HepG2 (cell line): ENCODE data around the gene CKLF. TPM values are rescaled to one million over a fixed set of nuclear protein-coding genes. Genes with fewer than 3 reads are reported as not detected.

Experiments
- ASH2L ChIP-seq: fragments of 300-600, 200-600 bp; sonication (generic); IDR thresholded peaks from 2 replicates; pipeline ENCODE4 v1.7.0; 2017; ENCODE audit warnings: low read depth, mild to moderate bottlenecking, moderate library complexity, mixed read lengths, low read length; ENCODE audit not compliant: insufficient read length
- CEBPB ChIP-seq: IDR thresholded peaks from 2 replicates; pipeline ENCODE4 v1.6.1; 2011; ENCODE audit warnings: low read depth, low read length, improper control_type of control experiment, borderline replicate concordance
- FOXP1 ChIP-seq, 2 experiments: fragments of 450-650 bp in 1 of 2; IDR thresholded peaks; 2 replicates each; pipeline ENCODE4 v1.6.1; 2017 to 2018; ENCODE audit warnings: antibody characterized with exemption in 1 of 2
- HOXA3 ChIP-seq: sonication (generic); formaldehyde crosslinking; IDR thresholded peaks from 2 replicates; pipeline ENCODE4 v1.5.0; 2020; ENCODE audit warnings: missing genetic modification reagents
- KLF6 ChIP-seq: IDR thresholded peaks from 2 replicates; pipeline ENCODE4 v1.8.0; 2016; ENCODE audit warnings: missing biosample characterization, missing genetic modification reagents
- MTA3 ChIP-seq: sonication (generic); formaldehyde crosslinking; IDR thresholded peaks from 2 replicates; pipeline ENCODE4 v1.4.0; 2020; ENCODE audit warnings: missing genetic modification reagents
- NR2F6 ChIP-seq, 2 experiments: IDR thresholded peaks; 2 replicates each; pipeline ENCODE4 v1.6.1; 2016; ENCODE audit warnings: antibody characterized with exemption in 1 of 2, mild to moderate bottlenecking in 1 of 2
- TAF15 ChIP-seq: fragments of 200-400 bp; formaldehyde crosslinking; IDR thresholded peaks from one replicate; pipeline ENCODE4 v1.6.1; 2018; ENCODE audit warnings: mild to moderate bottlenecking, low read depth, low read length; ENCODE audit not compliant: poor library complexity, severe bottlenecking
- ZBTB8A ChIP-seq: sonication (generic); formaldehyde crosslinking; IDR thresholded peaks from 2 replicates; pipeline ENCODE4 v1.4.0; 2020; ENCODE audit warnings: mild to moderate bottlenecking, low read depth, missing genetic modification reagents, borderline replicate concordance
- ZFP36 ChIP-seq: fragments of 150-350 bp; IDR thresholded peaks from 2 replicates; pipeline ENCODE4 v1.6.1; 2018; ENCODE audit warnings: borderline replicate concordance, low read length, low read depth; ENCODE audit not compliant: partially characterized antibody
- ZNF292 ChIP-seq: sonication (generic); formaldehyde crosslinking; IDR thresholded peaks from 2 replicates; pipeline ENCODE4 v1.8.1; 2022; ENCODE audit warnings: mild to moderate bottlenecking, low read depth, missing genetic modification reagents, borderline replicate concordance
- ZNF34 ChIP-seq: sonication (generic); formaldehyde crosslinking; IDR thresholded peaks from 2 replicates; pipeline ENCODE4 v1.4.0; 2020; ENCODE audit warnings: mild to moderate bottlenecking, missing genetic modification reagents, borderline replicate concordance
- ZNF567 ChIP-seq: sonication (generic); formaldehyde crosslinking; IDR thresholded peaks from 2 replicates; pipeline ENCODE4 v1.8.1; 2023; ENCODE audit warnings: mild to moderate bottlenecking, missing genetic modification reagents, borderline replicate concordance
- ZNF569 ChIP-seq: sonication (generic); formaldehyde crosslinking; IDR thresholded peaks from 2 replicates; pipeline ENCODE4 v1.5.0; 2020; ENCODE audit warnings: mild to moderate bottlenecking, missing genetic modification reagents, moderate library complexity, borderline replicate concordance
- ZSCAN25 ChIP-seq: sonication (generic); formaldehyde crosslinking; IDR thresholded peaks from 2 replicates; pipeline ENCODE4 v1.8.0; 2022; ENCODE audit warnings: mild to moderate bottlenecking, missing genetic modification reagents
- polyA plus RNA-seq, 8 experiments: library from polyadenylated mRNA; depleted of rRNA in 3 of 8; stranded (reverse) in 7 of 8; unstranded in 1 of 8; fragments of >200 nt; fragmentation: Illumina TruSeq in 4 of 8; extraction: Trizol in 4 of 8; gene quantifications; 2 replicates each; pipeline versions ENCODE4 v1.2.1 to v1.2.3, GENCODE V29; 2011 to 2016; ENCODE audit warnings: low read depth in 4 of 8, missing spikeins in 1 of 8, mixed read lengths in 1 of 8; ENCODE audit not compliant: insufficient read depth in 1 of 8
- total RNA-seq, 5 experiments: library from RNA; depleted of rRNA; stranded (reverse); fragments of >200 nt; fragmentation: Illumina TruSeq; extraction: Trizol; gene quantifications; 2 replicates each; pipeline ENCODE4 v1.2.3, GENCODE V29; 2016; ENCODE audit warnings: low read depth in 1 of 5
- TF ChIP-seq, protein P1 (sequence below): sonication (generic); formaldehyde crosslinking; IDR thresholded peaks from 2 replicates; pipeline ENCODE4 v1.4.0; 2020; ENCODE audit warnings: missing genetic modification reagents
- TF ChIP-seq, protein P2 (sequence below): sonication (generic); formaldehyde crosslinking; IDR thresholded peaks from 2 replicates; pipeline ENCODE4 v1.8.1; 2023; ENCODE audit warnings: missing genetic modification reagents, inconsistent platforms, borderline replicate concordance
- TF ChIP-seq, protein P3 (sequence below): sonication (generic); formaldehyde crosslinking; IDR thresholded peaks from 2 replicates; pipeline ENCODE4 v1.4.0; 2020; ENCODE audit warnings: missing genetic modification reagents
- TF ChIP-seq, protein P4 (sequence below): sonication (generic); formaldehyde crosslinking; IDR thresholded peaks from 2 replicates; pipeline ENCODE4 v1.4.0; 2020; ENCODE audit warnings: missing genetic modification reagents, mild to moderate bottlenecking, borderline replicate concordance

CKLF gene
- total and polyA plus RNA-seq, 2 of the 13 experiments (the other 11 are each of a cell fraction or from before 2014, with no cell fraction given) = 120 to 167 TPM

DNA sequence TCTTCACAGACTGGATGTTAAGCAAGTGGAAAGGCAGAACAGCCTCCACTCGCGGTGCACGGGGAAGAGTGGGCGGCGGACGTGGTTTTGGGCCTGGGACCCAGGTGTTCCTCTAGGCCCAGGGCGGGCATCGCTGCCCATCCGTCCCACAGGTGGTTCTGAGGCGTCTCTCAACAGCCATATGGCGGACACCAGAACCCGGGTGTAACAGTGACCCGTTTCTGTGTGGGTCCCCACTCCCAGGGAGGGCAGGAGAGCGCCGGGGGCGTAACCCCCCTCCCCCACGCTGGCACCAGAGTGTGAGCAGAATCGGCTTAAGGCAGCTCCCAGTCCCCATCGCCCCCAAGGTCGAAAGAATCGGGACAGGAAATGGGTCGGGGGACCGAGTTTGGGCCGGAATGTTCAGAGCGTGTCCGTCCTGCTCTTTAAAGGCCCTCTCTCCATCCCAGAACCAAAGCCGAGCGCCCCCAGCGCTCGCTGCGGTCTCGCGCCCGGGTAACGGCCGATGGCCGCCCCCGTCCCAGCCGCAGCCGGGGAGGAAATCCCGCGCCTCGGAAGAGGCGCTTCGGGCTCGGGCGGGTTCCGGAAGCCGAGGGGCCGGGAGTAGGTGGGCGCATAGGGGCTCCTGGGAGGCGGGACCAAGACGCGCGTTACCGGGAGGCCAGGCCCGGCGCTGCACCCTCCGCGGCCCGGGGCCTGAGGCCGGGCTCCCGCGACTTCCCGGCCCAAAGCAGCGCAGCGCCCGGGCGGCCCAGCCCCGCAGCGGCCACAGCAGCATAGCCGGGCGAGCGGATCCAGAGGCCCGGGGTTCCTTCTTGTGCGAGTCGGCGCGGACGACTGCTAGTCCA lies 2.9 kb upstream of the CKLF start, which contains the start of gene TK2 (continued):
- TF ChIP-seq, protein P1, sequence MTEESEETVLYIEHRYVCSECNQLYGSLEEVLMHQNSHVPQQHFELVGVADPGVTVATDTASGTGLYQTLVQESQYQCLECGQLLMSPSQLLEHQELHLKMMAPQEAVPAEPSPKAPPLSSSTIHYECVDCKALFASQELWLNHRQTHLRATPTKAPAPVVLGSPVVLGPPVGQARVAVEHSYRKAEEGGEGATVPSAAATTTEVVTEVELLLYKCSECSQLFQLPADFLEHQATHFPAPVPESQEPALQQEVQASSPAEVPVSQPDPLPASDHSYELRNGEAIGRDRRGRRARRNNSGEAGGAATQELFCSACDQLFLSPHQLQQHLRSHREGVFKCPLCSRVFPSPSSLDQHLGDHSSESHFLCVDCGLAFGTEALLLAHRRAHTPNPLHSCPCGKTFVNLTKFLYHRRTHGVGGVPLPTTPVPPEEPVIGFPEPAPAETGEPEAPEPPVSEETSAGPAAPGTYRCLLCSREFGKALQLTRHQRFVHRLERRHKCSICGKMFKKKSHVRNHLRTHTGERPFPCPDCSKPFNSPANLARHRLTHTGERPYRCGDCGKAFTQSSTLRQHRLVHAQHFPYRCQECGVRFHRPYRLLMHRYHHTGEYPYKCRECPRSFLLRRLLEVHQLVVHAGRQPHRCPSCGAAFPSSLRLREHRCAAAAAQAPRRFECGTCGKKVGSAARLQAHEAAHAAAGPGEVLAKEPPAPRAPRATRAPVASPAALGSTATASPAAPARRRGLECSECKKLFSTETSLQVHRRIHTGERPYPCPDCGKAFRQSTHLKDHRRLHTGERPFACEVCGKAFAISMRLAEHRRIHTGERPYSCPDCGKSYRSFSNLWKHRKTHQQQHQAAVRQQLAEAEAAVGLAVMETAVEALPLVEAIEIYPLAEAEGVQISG (CRISPR knock-in tag) = peak; percentile 82
- TF ChIP-seq ZFP36 (no peak), KLF6 (CRISPR knock-in tag) (peak; percentile 56; the same call in 1 of the 2 replicates), MTA3 (no peak), TAF15 (peak; percentile 92), ZNF569 (CRISPR knock-in tag) (0 out of 2 replicates have a peak, but pooled peaks have one; percentile 66), ASH2L (peak; percentile 79), ZSCAN25 (CRISPR knock-in tag) (no peak), NR2F6 (IDR thresholded peaks at IDR 0.05) (no peak), NR2F6 (CRISPR knock-in tag; IDR thresholded peaks at IDR 0.05) (no peak), HOXA3 (peak; percentile 72; the same call in 1 of the 2 replicates), ZNF34 (CRISPR knock-in tag) (no peak), ZNF292 (CRISPR knock-in tag) (peak; percentile 63; the same call in 1 of the 2 replicates), ZBTB8A (CRISPR knock-in tag) (0 out of 2 replicates have a peak, but pooled peaks have one; percentile 76), FOXP1 (IDR thresholded peaks at IDR 0.05) (no peak), FOXP1 (CRISPR knock-in tag; IDR thresholded peaks at IDR 0.05) (no peak), CEBPB (no peak), ZNF567 (CRISPR knock-in tag) (no peak; the same call in 1 of the 2 replicates)
- TF ChIP-seq, protein P2, sequence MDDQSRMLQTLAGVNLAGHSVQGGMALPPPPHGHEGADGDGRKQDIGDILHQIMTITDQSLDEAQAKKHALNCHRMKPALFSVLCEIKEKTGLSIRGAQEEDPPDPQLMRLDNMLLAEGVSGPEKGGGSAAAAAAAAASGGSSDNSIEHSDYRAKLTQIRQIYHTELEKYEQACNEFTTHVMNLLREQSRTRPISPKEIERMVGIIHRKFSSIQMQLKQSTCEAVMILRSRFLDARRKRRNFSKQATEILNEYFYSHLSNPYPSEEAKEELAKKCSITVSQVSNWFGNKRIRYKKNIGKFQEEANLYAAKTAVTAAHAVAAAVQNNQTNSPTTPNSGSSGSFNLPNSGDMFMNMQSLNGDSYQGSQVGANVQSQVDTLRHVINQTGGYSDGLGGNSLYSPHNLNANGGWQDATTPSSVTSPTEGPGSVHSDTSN = no peak
- TF ChIP-seq, protein P3, sequence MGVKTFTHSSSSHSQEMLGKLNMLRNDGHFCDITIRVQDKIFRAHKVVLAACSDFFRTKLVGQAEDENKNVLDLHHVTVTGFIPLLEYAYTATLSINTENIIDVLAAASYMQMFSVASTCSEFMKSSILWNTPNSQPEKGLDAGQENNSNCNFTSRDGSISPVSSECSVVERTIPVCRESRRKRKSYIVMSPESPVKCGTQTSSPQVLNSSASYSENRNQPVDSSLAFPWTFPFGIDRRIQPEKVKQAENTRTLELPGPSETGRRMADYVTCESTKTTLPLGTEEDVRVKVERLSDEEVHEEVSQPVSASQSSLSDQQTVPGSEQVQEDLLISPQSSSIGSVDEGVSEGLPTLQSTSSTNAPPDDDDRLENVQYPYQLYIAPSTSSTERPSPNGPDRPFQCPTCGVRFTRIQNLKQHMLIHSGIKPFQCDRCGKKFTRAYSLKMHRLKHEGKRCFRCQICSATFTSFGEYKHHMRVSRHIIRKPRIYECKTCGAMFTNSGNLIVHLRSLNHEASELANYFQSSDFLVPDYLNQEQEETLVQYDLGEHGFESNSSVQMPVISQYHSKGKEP (CRISPR knock-in tag) = no peak
- TF ChIP-seq, protein P4, sequence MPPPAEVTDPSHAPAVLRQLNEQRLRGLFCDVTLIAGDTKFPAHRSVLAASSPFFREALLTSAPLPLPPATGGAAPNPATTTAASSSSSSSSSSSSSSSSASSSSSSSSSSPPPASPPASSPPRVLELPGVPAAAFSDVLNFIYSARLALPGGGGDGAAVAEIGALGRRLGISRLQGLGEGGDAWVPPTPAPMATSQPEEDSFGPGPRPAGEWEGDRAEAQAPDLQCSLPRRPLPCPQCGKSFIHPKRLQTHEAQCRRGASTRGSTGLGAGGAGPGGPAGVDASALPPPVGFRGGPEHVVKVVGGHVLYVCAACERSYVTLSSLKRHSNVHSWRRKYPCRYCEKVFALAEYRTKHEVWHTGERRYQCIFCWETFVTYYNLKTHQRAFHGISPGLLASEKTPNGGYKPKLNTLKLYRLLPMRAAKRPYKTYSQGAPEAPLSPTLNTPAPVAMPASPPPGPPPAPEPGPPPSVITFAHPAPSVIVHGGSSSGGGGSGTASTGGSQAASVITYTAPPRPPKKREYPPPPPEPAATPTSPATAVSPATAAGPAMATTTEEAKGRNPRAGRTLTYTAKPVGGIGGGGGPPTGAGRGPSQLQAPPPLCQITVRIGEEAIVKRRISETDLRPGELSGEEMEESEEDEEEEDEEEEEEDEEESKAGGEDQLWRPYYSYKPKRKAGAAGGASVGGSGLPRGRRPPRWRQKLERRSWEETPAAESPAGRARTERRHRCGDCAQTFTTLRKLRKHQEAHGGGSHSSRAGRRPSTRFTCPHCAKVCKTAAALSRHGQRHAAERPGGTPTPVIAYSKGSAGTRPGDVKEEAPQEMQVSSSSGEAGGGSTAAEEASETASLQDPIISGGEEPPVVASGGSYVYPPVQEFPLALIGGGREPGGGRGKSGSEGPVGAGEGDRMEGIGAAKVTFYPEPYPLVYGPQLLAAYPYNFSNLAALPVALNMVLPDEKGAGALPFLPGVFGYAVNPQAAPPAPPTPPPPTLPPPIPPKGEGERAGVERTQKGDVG (CRISPR knock-in tag) = peak; percentile 99
